Measurements from ENCODE around the gene ABCG1.

Gene ABCG1

DNA sequence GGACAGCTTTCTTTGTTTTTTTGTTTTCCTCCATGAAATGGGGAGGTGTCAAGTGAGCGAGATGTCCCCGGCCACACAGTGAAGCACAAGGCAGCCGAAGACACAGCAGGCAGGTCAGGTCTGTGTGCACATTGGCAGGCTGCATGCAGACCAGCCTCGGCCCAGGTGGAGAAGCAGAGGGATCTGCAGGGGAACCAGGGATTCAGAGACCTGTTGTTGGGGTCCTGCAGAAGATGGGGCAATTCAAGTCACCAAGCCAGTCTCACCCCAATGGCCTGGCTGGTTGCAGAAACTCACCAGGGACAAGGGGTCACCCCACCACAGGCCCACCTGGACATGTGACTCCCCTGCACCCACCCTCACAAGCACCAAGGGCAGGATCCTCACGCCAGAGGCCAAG is 4.0 kb upstream of the ABCG1 start:
- no peak for DNase-seq

DNA sequence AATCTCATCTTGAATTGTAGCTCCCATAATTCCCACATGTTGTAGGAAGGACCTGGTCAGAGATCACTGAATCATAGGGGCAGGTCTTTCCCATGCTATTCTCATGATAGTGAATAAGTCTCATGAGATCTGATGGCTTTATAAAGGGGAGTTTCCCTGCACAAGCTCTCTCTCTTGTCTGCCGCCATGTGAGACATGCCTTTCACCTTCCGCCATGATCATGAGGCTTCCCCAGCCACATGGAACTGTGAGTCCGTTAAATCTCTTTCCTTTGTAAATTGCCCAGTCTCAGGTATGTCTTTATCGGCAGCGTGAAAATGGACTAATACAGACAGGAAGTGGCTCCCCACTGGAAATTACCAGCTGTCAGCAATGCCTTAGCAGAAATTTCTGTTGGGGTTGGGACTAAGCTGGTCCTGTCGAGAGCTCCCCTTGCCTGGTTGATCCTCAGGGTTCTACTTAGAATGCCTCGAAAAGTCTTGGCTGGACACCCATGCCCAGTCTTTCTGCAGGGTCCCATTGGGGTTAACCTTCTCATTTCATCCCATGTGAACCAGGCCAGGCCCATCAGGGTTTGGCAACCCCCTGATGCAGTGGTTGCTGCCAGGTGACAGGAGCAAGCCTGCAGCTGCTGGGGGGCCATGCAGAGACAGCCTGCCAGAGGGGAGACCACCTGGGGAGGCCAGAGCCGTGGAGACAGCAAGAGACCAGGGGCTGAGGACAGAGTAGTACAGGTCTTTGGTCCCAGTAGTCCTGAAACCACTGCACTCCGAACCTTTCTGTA is 2.8 kb upstream of the ABCG1 start:
- no peak for DNase-seq

GRCh38 chr21:42216726-42217572 is 2.0 kb upstream of the ABCG1 start:
- no peak for DNase-seq

DNA sequence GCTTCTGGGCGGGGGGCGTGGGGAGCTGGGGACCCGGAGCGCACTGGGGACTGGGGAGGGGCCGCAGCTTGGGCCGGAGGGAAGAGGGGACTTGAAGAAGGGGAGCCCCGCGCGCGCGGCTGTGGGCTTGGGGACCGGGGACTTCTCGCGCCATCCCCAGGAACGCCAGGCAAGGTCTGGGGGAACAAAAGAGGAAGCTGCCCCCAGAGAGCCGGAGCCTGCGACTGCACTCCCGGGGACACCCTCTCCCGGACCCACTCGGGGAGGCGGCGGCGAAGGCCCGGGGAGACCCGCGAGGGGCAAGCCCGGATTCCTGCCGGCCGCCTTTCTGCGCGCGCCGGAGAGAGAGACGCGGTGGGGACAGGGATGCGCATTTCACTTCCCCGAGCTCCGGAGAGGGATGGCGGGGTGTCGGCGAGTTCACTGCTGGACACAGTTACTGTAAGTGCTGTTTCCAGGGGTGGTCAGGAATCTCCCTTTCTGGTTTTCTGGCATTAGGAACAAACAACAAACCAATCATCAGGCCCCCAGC is 732 bp downstream of the ABCG1 start:
- DNase-seq, result peak in 1 of 2 donors; percentile 36

DNA sequence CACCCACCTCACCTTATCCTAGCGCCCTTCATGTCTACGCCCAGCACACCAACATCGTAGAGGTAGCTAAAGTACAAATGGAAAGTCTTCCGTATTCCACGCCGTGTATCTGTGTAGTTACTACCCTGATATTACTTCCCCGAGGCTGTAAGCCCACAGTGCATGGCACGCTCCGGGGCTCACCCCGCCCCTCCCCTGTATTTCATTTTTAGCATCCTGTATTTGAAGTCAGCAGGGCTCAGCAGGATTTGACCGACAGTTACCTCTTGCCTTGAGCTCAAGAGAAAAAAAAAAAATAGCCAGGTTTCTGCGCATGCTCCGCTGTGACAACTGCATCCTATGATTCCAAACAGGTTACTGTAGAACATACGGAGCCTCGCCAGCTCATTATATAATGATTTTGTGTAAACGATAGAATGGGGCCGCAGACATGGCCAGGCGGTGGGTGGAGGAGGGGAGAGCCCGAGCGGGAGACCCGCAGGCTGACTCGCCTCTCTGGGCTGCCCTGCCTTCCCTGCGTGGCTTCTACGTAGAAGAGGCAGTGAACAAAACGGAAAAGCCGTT is 1.3 kb downstream of the ABCG1 start:
- DNase-seq, result peak; percentile 86 to 89

- DNase-seq, result no peak
Observed at GRCh38 chr21:42221581-42222345, 2.8 kb downstream of the ABCG1 start.

DNA sequence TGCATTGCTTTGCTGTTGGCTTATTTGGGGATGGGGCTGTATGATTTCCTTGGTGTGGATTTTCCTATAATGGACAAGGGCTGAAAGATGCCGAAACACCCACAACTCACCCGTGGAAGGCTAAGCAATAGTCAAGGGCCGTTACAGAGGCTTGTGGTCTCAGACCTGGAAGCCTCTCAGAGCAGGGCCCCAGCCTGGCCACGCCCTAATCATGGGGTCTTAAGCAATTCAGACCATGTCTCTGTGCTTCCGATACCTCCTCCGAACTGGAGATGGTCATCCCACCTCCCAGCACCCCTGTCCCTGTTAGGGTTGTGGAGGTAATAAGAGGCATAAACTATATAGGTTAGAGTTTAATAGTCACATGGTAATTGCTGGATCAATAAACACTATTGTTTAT is 3.4 kb downstream of the ABCG1 start:
- DNase-seq, result no peak

DNA sequence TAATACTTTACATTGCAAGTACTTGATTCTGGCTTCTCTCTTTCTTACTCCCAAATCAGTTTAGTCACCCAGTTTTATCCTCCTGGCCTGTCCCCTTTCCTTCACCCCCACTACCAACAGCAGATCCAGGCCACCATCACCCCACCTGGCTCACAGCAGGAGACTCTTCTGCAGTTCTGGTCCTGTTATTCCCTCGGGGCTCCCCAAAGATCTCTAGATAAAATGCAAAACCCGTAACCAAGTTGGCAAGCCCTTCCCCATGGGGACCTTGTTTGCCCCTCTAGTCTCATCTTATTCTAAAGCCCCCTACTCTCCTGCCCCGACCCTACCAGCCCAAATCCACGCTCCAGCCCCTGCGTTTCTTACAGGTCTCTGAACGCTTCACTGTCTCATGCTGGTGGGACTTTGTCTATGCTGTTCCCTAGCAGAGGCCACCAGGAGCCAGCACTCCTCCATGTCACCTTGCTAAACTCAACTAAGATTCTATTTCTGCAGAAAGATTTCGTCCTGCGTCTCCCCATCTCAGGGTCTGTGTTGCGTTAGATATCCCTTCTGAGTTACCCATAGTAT is 4.0 kb downstream of the ABCG1 start:
- no peak for DNase-seq

DNA sequence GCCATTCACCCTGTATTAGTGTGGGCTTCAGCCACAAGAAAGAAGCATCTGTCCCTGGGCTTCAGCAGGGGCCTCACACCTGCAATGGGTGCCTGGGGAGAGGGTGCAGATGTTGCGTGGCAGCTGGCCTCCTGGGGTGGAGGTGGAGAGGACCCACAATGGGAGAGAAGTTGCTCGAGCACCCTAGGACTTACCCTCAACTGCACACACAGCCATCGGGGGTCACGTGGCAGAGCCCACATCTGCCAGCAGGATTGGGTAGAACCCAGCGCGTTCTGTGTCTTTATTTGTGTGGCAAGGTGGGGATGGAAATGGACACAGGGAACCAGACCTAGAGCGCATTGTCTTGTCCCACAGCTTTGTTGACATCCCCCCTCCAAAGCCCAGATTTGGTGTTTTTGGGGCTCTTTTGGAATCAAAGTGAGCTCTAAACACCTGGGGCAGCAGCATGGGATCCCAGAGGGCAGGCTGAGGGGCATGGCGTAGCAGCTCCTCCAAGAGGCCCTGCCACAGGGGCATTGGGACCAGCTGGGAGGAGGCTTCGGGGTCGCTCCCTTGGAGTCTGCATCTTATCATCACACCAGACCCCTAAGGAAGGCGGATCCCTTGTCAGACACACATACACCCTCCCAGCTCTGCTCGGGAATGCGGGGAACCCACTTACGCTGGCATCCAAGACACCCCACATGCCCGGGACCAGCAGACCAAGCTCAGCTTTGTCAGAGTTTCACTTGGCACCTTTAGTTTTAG is 5.1 kb downstream of the ABCG1 start:
- no peak for DNase-seq

GRCh38 chr21:42225042-42225441 is 6.1 kb downstream of the ABCG1 start:
- no peak for DNase-seq

GRCh38 chr21:42225571-42226155 is 6.7 kb downstream of the ABCG1 start:
- DNase-seq, result no peak

- no peak for DNase-seq
Observed at GRCh38 chr21:42226626-42227025, 7.7 kb downstream of the ABCG1 start.

- DNase-seq, result peak; percentile 95 to 98
Observed at GRCh38 chr21:42227909-42228708, 9.2 kb downstream of the ABCG1 start.

DNA sequence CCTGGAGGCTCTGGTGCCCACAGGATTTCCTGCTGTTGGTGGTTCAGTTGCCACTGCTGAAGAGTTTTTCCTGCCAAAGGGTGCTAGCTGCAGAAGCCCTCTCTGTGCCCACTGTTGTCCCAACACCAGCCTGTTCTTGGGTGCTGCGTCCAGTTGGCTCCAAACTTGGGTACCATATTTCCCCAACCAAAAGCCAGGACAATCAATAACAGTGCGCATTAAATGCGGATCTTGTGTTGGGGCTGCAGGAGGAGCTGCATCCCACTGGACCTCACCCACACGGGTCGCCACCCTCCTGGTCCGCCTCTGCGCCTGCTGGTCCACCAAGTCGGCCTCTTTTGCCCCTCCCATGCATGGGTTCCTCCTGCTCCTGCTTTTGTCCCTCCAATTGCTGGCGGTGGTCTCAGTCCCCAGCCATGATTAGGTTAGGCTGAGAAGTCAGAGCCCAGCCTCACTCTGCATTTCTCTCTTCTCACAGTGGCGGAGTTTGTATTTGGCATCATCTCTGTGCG is 9.8 kb downstream of the ABCG1 start:
- no peak for DNase-seq

- DNase-seq, result no peak
Observed at GRCh38 chr21:42229676-42230075, 10.7 kb downstream of the ABCG1 start.

DNA sequence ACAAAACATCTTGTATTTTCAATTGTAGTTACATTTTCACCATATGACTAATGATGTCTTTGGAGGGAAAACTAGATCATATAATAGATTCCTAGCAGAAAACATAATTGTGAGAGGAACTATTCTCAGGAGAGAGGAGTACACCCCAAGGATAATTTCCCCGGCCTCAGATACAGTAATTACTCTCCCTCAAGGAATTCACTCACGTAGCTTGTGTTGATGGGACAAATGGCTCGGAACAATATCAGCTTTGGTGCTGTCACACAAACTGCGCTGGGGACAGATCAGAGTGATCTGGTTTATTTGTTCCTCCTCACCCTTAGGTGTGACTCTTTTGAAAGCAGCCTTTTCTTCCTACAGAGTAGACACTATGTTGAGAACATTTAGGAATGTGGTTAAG is 11.2 kb downstream of the ABCG1 start:
- DNase-seq, result no peak

- DNase-seq, result no peak
Observed at GRCh38 chr21:42230636-42231035, 11.7 kb downstream of the ABCG1 start.

- DNase-seq, result no peak
Observed at GRCh38 chr21:42231756-42232155, 12.8 kb downstream of the ABCG1 start.

DNA sequence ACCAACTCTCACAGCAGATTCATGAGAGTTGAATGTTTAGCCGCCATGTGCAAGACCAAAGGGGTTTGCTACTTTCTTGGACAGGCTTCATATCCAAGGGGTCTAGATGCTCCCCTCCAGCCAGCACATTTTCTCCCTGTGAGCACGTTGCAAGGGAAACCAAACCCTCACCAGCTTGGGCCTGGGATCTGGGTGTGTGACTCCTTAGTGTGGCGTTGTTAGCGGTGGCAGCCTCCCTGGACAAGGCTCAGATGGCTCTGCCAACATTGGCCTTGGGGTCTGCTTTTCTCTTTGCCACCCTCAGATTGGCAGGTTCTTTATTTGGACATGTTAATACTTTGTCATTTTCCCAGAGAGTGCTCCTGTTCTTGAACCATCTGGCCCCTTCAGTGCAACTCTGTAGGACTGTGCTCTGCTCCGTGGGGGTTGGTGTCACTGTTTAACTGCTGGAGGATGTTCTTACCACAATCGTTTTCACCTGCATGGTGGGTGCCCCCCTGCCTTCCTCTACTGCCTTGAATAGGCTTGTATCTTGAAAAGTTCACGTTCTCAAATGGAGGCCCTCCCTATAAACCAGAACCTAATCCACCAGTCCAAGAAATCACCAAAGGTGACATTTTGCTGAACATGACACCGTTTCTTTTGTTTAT is 13.4 kb downstream of the ABCG1 start:
- peak; percentile 27 to 34 for DNase-seq
